Transverse colon (tissue), 4 donors: ENCODE results near the gene OTOF. TPM values are rescaled to one million over a fixed set of nuclear protein-coding genes. Genes with fewer than 3 reads are reported as not detected.

Experiments
- DNase-seq: peaks from one replicate; pipeline ENCODE4 v3.0.0-alpha.2; 2019
- H3K27ac ChIP-seq, 4 donors: fragments of 200-600 bp; sonication (generic); 2 replicates each; pipeline ENCODE4 v1.5.1; 2016 to 2018; ENCODE audit warnings: inconsistent platforms in 4 of 4
- H3K27me3 ChIP-seq: fragments of 200-600 bp; sonication (generic); 2 replicates; pipeline ENCODE4 v1.5.1; 2017; ENCODE audit warnings: inconsistent platforms
- H3K36me3 ChIP-seq, 4 donors: fragments of 200-600 bp; sonication (generic); 2 replicates each; pipeline ENCODE4 v1.5.1; 2017 to 2019; ENCODE audit warnings: inconsistent platforms in 4 of 4
- H3K4me1 ChIP-seq, 4 donors: fragments of 200-600 bp; sonication (generic); 2 replicates each; pipeline ENCODE4 v1.5.1; 2017 to 2020; ENCODE audit warnings: inconsistent platforms in 4 of 4
- H3K4me3 ChIP-seq, 4 donors: fragments of 200-600 bp; sonication (generic); 1 replicate in 1 of 4; 2 replicates in 3 of 4; pipeline versions ENCODE4 v1.5.1 to v1.6.1; 2017 to 2019; ENCODE audit warnings: inconsistent platforms in 4 of 4
- H3K9me3 ChIP-seq, 2 donors: fragments of 200-600 bp; sonication (generic); 2 replicates each; pipeline ENCODE4 v1.5.1; 2017 to 2019; ENCODE audit warnings: inconsistent platforms in 2 of 2
- EP300 ChIP-seq: sonication (generic); formaldehyde crosslinking; IDR thresholded peaks from one replicate; pipeline ENCODE4 v1.6.1; 2017; ENCODE audit warnings: antibody characterized with exemption, low read depth
- POLR2A ChIP-seq: fragments of 450-650 bp; IDR thresholded peaks from one replicate; pipeline ENCODE4 v1.6.1; 2016; ENCODE audit warnings: antibody characterized with exemption, mild to moderate bottlenecking, moderate library complexity
- POLR2AphosphoS5 ChIP-seq, 3 donors: sonication (generic); formaldehyde crosslinking; IDR thresholded peaks; one replicate each; pipeline ENCODE4 v1.6.1; 2016; ENCODE audit warnings: antibody characterized with exemption in 3 of 3
- WGBS, 2 donors: methylation state at CpG; one replicate each; pipeline ENCODE4 v1.1.5; 2018; ENCODE audit warnings: low coverage in 1 of 2; 5-methylcytosine and 5-hydroxymethylcytosine counted together
- in situ Hi-C, 4 donors: fragments of 200-750 bp; cut with MboI; loops; one replicate each; pipeline versions ENCODE4 v1.15.0 to v1.15.1; 2017; ENCODE audit warnings: low sequenced_read_pairs in 3 of 4, low pct_ligation_motif_present in 1 of 4, low pct_unique_long_range_greater_than_20kb in 1 of 4
- intact Hi-C: fragments of 100-400 bp; cut with DNase I; formaldehyde crosslinking; loops from one replicate; pipeline ENCODE4 v1.15.1; 2023; ENCODE audit warnings: low total_unique reads
- total RNA-seq, 4 donors: library from RNA; depleted of rRNA; stranded (reverse); fragments of >200 nt; gene quantifications; one replicate each; pipeline ENCODE4 v1.1.0, GENCODE V29; 2016
- TF ChIP-seq, protein P1 (sequence below), 5 experiments: fragments of 200-600 bp in 3 of 5; fragments of 450-650 bp in 2 of 5; sonication (generic) in 3 of 5; IDR thresholded peaks; 1 replicate in 2 of 5; 2 replicates in 3 of 5; pipeline ENCODE4 v1.5.1; 2016 to 2017; ENCODE audit warnings: antibody characterized with exemption in 5 of 5, inconsistent platforms in 3 of 5, mild to moderate bottlenecking in 2 of 5, moderate library complexity in 1 of 5

Gene OTOF
- total RNA-seq, 4 donors from 2014 or later = 0.37 TPM; not detected in 3

DNA sequence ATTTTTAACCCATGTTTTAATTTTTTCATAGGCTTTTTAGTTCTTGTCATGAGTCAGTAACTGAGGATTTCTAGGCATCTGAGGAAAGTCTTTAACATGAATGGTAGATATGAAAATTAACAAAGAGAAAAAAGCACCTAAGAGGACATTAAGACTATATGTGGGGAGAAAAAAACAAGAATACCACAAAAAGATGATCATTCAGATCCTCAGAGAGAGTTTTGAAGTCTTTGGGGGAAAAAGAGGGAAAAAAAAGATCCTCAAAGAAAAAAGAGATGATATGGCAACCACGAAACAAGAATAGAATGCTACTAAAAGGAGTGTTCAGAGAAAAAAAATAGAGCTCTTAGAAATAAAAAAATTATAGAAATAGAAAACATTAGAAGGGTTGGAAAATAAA lies 68.1 kb downstream of the OTOF start:
- Histone ChIP-seq H3K4me3 (no peak overlapping the region), H3K27me3 (peaks cover 22% of the 10 kb centered on the region), H3K4me1 (no peaks in the 10 kb centered on the region), H3K9me3 (no peaks in the 10 kb centered on the region), H3K27ac (no peak overlapping the region), H3K36me3 (no peaks in the 10 kb centered on the region)
- WGBS, 2 donors = 94 to 100% methylated on average over 1 of the region's 1 CpG
- no peak for TF ChIP-seq POLR2A
- TF ChIP-seq EP300 = no peak
- no peak for DNase-seq
- in situ Hi-C loops (no loop called here), intact Hi-C loops (no loop called here)

DNA sequence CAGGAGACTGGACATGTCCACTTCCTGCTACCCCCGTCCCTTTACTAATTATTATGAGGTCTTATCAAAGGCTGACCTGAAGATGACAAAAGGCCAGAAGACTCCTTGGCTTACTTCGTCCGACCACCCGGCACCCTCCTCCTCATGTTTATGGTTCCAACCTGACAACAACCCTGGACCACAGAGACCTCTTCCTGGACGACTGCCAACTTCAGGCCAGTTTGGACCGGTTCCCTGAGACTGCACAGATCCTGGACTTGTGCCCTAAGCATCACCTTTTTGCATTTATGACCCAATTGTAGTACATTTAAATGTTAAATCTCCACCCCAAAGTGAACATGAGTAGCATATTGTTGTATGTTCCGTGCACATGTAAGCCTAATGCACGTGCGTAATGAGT lies 70.4 kb downstream of the OTOF start:
- H3K9me3 ChIP-seq = no peaks in the 10 kb centered on the region
- H3K4me1 ChIP-seq = no peaks in the 10 kb centered on the region
- DNase-seq = no peak
- H3K27me3 ChIP-seq = peaks cover 23% of the 10 kb centered on the region
- 56 to 63% methylated on average over 8 to 9 of the region's 9 CpGs for WGBS, 2 donors
- no peaks in the 10 kb centered on the region for H3K36me3 ChIP-seq
- H3K4me3 ChIP-seq = no peak overlapping the region
- TF ChIP-seq, protein P1, sequence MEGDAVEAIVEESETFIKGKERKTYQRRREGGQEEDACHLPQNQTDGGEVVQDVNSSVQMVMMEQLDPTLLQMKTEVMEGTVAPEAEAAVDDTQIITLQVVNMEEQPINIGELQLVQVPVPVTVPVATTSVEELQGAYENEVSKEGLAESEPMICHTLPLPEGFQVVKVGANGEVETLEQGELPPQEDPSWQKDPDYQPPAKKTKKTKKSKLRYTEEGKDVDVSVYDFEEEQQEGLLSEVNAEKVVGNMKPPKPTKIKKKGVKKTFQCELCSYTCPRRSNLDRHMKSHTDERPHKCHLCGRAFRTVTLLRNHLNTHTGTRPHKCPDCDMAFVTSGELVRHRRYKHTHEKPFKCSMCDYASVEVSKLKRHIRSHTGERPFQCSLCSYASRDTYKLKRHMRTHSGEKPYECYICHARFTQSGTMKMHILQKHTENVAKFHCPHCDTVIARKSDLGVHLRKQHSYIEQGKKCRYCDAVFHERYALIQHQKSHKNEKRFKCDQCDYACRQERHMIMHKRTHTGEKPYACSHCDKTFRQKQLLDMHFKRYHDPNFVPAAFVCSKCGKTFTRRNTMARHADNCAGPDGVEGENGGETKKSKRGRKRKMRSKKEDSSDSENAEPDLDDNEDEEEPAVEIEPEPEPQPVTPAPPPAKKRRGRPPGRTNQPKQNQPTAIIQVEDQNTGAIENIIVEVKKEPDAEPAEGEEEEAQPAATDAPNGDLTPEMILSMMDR (IDR thresholded peaks at IDR 0.05) = no peak
- TF ChIP-seq POLR2AphosphoS5 (IDR thresholded peaks at IDR 0.05) = no peak
- no peak for TF ChIP-seq EP300
- no peak for TF ChIP-seq POLR2A
- intact Hi-C loops (no loop called here), in situ Hi-C loops (no loop called here)
- H3K27ac ChIP-seq = no peak overlapping the region

Other genes starting within 250 kb of the OTOF start
- gene HADHA, start 233.5 kb downstream of the OTOF start, total RNA-seq = 100 to 1,000 TPM in 2 of 4 donors, 10 to 100 TPM in 2; 92.8 to 233 (median 142) TPM
- 100 to 1,000 TPM in 2 of 4 donors, 10 to 100 TPM in 2; 53.1 to 182 (median 133) TPM for gene HADHB, start 233.2 kb downstream of the OTOF start, total RNA-seq
- gene SELENOI, start 132.0 kb downstream of the OTOF start, total RNA-seq = 10 to 100 TPM; 12.1 to 37.4 (median 26.9) TPM
- not detected for gene ADGRF3, start 131.3 kb downstream of the OTOF start, total RNA-seq
- gene DRC1, start 76.2 kb downstream of the OTOF start, total RNA-seq = not detected
- gene CIB4, start 163.2 kb upstream of the OTOF start, total RNA-seq = not detected
- gene KCNK3, start 214.6 kb upstream of the OTOF start, total RNA-seq = 1 to 10 TPM in 1 of 4 donors, under 1 TPM in 3; 0.37 to 1.5 (median 0.82) TPM